H1 (cell line): ENCODE measurements around the gene ZNF358.

ENCODE experiments used
- CHD2 ChIP-seq: IDR thresholded peaks from 2 replicates; pipeline ENCODE4 v1.6.1; 2012; ENCODE audit warnings: low read length, improper control_type of control experiment
- CTCF ChIP-seq, 3 experiments: IDR thresholded peaks; 1 replicate in 2 of 3; 2 replicates in 1 of 3; pipeline versions ENCODE4 v1.5.1 to v1.6.1; 2011; ENCODE audit warnings: low read length in 3 of 3, mild to moderate bottlenecking in 3 of 3, inconsistent platforms in 2 of 3, low read depth in 1 of 3, moderate library complexity in 1 of 3; ENCODE audit not compliant: insufficient read depth in 1 of 3; ENCODE audit errors: control extremely low read depth in 1 of 3
- EZH2 ChIP-seq: fragments of 200-600 bp; sonication (generic); IDR thresholded peaks from 2 replicates; pipeline ENCODE4 v1.7.1; 2012; ENCODE audit warnings: low read depth, mild to moderate bottlenecking, moderate library complexity, low read length, inconsistent platforms; ENCODE audit not compliant: severe bottlenecking
- GTF2F1 ChIP-seq: IDR thresholded peaks from 2 replicates; pipeline ENCODE4 v1.6.1; 2012; ENCODE audit warnings: low read depth, low read length, improper control_type of control experiment, borderline replicate concordance
- JUND ChIP-seq: IDR thresholded peaks from 2 replicates; pipeline ENCODE4 v1.6.1; 2011; ENCODE audit warnings: mild to moderate bottlenecking, improper control_type of control experiment, low read length
- POLR2A ChIP-seq, 2 experiments: IDR thresholded peaks; 1 replicate in 1 of 2; 2 replicates in 1 of 2; pipeline ENCODE4 v1.6.1; 2011; ENCODE audit warnings: low read depth in 2 of 2, low read length in 2 of 2, mild to moderate bottlenecking in 2 of 2; ENCODE audit errors: control extremely low read depth in 1 of 2
- YY1 ChIP-seq: IDR thresholded peaks from 2 replicates; pipeline ENCODE4 v1.6.1; 2011; ENCODE audit warnings: low read depth, mild to moderate bottlenecking, low read length
- TF ChIP-seq, protein P1 (sequence below): IDR thresholded peaks from 2 replicates; pipeline ENCODE4 v1.6.1; 2011; ENCODE audit warnings: low read depth, mild to moderate bottlenecking, low read length; ENCODE audit not compliant: insufficient read depth

GRCh38 chr19:7492142-7492541, 23.8 kb upstream of the ZNF358 start:
- no peak for TF ChIP-seq POLR2A (IDR thresholded peaks at IDR 0.05; ENCODE audit: control extremely low read depth in 1 of 2, low read depth in 2 of 2, low read length in 2 of 2)
- TF ChIP-seq, protein P1, sequence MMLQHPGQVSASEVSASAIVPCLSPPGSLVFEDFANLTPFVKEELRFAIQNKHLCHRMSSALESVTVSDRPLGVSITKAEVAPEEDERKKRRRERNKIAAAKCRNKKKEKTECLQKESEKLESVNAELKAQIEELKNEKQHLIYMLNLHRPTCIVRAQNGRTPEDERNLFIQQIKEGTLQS = no peak
- no peak for TF ChIP-seq GTF2F1
- no peak for TF ChIP-seq EZH2
- TF ChIP-seq CTCF (IDR thresholded peaks at IDR 0.05; ENCODE audit: control extremely low read depth in 1 of 3, insufficient read depth in 1 of 3, low read depth in 1 of 3, low read length in 3 of 3) = no peak
- TF ChIP-seq CHD2 = no peak
- no peak for TF ChIP-seq JUND
- TF ChIP-seq YY1 = no peak
